SJCRH30 (cell line): ENCODE data around the gene TCEAL4. TPM values are rescaled to one million over a fixed set of nuclear protein-coding genes. Genes with fewer than 3 reads are reported as not detected.
A peak's percentile ranks its signal among the peaks of the same experiment; 100 is the strongest.
"Not testable (repeated sequence)": the region's sequence is repeated elsewhere in the genome, so short reads cannot be mapped to it uniquely, and the experiment has no call there.

Experiments
- DNase-seq, 2 experiments: peaks; one replicate each; pipeline ENCODE4 v3.0.0-alpha.2; 2015 to 2020
- H3K27ac ChIP-seq: fragments of 250-450 bp; sonication (Bioruptor Pico); 2 replicates; pipeline ENCODE4 v1.5.1; 2020; ENCODE audit warnings: mild to moderate bottlenecking, moderate library complexity
- H3K27me3 ChIP-seq: fragments of 250-450 bp; sonication (Bioruptor Pico); 2 replicates; pipeline ENCODE4 v1.5.1; 2020; ENCODE audit warnings: mild to moderate bottlenecking, moderate library complexity
- H3K36me3 ChIP-seq: fragments of 250-450 bp; sonication (Bioruptor Pico); 2 replicates; pipeline ENCODE4 v1.5.1; 2020; ENCODE audit warnings: mild to moderate bottlenecking, moderate library complexity
- H3K4me1 ChIP-seq: fragments of 250-450 bp; sonication (Bioruptor Pico); 2 replicates; pipeline ENCODE4 v1.5.1; 2020; ENCODE audit warnings: mild to moderate bottlenecking, moderate library complexity
- H3K4me3 ChIP-seq: fragments of 250-450 bp; sonication (Bioruptor Pico); 2 replicates; pipeline ENCODE4 v1.5.1; 2020; ENCODE audit warnings: mild to moderate bottlenecking, moderate library complexity
- H3K9me3 ChIP-seq: fragments of 250-450 bp; sonication (Bioruptor Pico); replicated peaks from 2 replicates; pipeline ENCODE4 v1.5.1; 2020; ENCODE audit warnings: mild to moderate bottlenecking, moderate library complexity
- total RNA-seq: library from RNA; depleted of rRNA; stranded (reverse); fragments of >200 nt; shearing (Covaris generic); gene quantifications from 2 replicates; pipeline ENCODE4 v1.2.3, GENCODE V29; 2014

TCEAL4 gene
- total RNA-seq, 1 experiment from 2014 or later, result 112 TPM

- H3K4me3 ChIP-seq, result no peak overlapping the region
- H3K27me3 ChIP-seq, result no peaks in the 10 kb centered on the region
- no peaks in the 10 kb centered on the region for H3K9me3 ChIP-seq
- no peaks in the 10 kb centered on the region for H3K36me3 ChIP-seq
- no peak overlapping the region for H3K27ac ChIP-seq
- DNase-seq, result no peak
- H3K4me1 ChIP-seq, result no peaks in the 10 kb centered on the region; the same call in 1 of the 2 replicates
Measured at GRCh38 chrX:103565197-103565596, 20.1 kb upstream of the TCEAL4 start.

GRCh38 chrX:103565752-103566151 lies 19.6 kb upstream of the TCEAL4 start:
- H3K27me3 ChIP-seq, result no peaks in the 10 kb centered on the region
- H3K27ac ChIP-seq, result no peak overlapping the region
- no peaks in the 10 kb centered on the region for H3K36me3 ChIP-seq
- no peak overlapping the region for H3K4me3 ChIP-seq
- H3K4me1 ChIP-seq, result peaks cover under 1% of the 10 kb centered on the region
- H3K9me3 ChIP-seq, result no peaks in the 10 kb centered on the region
- peak in 1 of 2 experiments; percentile 45 for DNase-seq

GRCh38 chrX:103571121-103571520 lies 14.2 kb upstream of the TCEAL4 start:
- no peak overlapping the region for H3K4me3 ChIP-seq
- no peaks in the 10 kb centered on the region for H3K36me3 ChIP-seq
- peak in 1 of 2 experiments; percentile 45 for DNase-seq
- no peak overlapping the region for H3K27ac ChIP-seq
- H3K4me1 ChIP-seq, result peaks cover 26% of the 10 kb centered on the region
- H3K9me3 ChIP-seq, result no peaks in the 10 kb centered on the region
- no peaks in the 10 kb centered on the region for H3K27me3 ChIP-seq

GRCh38 chrX:103571726-103572125 lies 13.6 kb upstream of the TCEAL4 start:
- no peak overlapping the region for H3K4me3 ChIP-seq
- no peaks in the 10 kb centered on the region for H3K27me3 ChIP-seq
- no peaks in the 10 kb centered on the region for H3K9me3 ChIP-seq
- H3K27ac ChIP-seq, result peak overlapping the region; percentile 10; the same call in 1 of the 2 replicates
- H3K36me3 ChIP-seq, result no peaks in the 10 kb centered on the region
- peak in 1 of 2 experiments; percentile 73 for DNase-seq
- peaks cover 31% of the 10 kb centered on the region for H3K4me1 ChIP-seq

GRCh38 chrX:103573202-103573601 lies 12.1 kb upstream of the TCEAL4 start:
- DNase-seq, result peak; percentile 43 to 65
- Histone ChIP-seq H3K9me3 (no peaks in the 10 kb centered on the region), H3K4me1 (peaks cover 36% of the 10 kb centered on the region), H3K36me3 (no peaks in the 10 kb centered on the region), H3K27ac (no peak overlapping the region), H3K4me3 (no peak overlapping the region), H3K27me3 (no peaks in the 10 kb centered on the region)

GRCh38 chrX:103584596-103584995 lies 719 bp upstream of the TCEAL4 start:
- DNase-seq, result peak; percentile 19 to 66
- Histone ChIP-seq H3K4me3 (peak overlapping the region; percentile 75), H3K27ac (no peak overlapping the region), H3K27me3 (no peaks in the 10 kb centered on the region), H3K9me3 (no peaks in the 10 kb centered on the region), H3K4me1 (0 out of 2 replicates have a peak, but pooled peaks cover 3% of the 10 kb centered on the region), H3K36me3 (peaks cover 14% of the 10 kb centered on the region)

- peak overlapping the region; percentile 64; the same call in 1 of the 2 replicates for H3K27ac ChIP-seq
- peak overlapping the region; percentile 75 for H3K4me3 ChIP-seq
- H3K36me3 ChIP-seq, result peaks cover 14% of the 10 kb centered on the region
- H3K9me3 ChIP-seq, result no peaks in the 10 kb centered on the region
- no peak for DNase-seq
- H3K4me1 ChIP-seq, result 0 out of 2 replicates have a peak, but pooled peaks cover 3% of the 10 kb centered on the region
- no peaks in the 10 kb centered on the region for H3K27me3 ChIP-seq
Measured at GRCh38 chrX:103586314-103586646, 965 bp downstream of the TCEAL4 start.

- Histone ChIP-seq H3K36me3 (peaks cover 16% of the 10 kb centered on the region), H3K4me3 (peak overlapping the region; percentile 75), H3K27ac (no peak overlapping the region), H3K9me3 (no peaks in the 10 kb centered on the region), H3K27me3 (no peaks in the 10 kb centered on the region), H3K4me1 (0 out of 2 replicates have a peak, but pooled peaks cover 3% of the 10 kb centered on the region)
- no peak for DNase-seq
Measured at GRCh38 chrX:103586659-103587058, 1.3 kb downstream of the TCEAL4 start.

GRCh38 chrX:103592295-103592694 lies 7.0 kb downstream of the TCEAL4 start:
- not testable (repeated sequence) for H3K4me3 ChIP-seq, H3K9me3 ChIP-seq, H3K27ac ChIP-seq, H3K4me1 ChIP-seq, H3K27me3 ChIP-seq, DNase-seq
- peaks cover 37% of the 10 kb centered on the region for H3K36me3 ChIP-seq

GRCh38 chrX:103595202-103595601 lies 9.9 kb downstream of the TCEAL4 start:
- H3K36me3 ChIP-seq, result peaks cover 31% of the 10 kb centered on the region
- not testable (repeated sequence) for DNase-seq, H3K9me3 ChIP-seq, H3K27me3 ChIP-seq, H3K4me1 ChIP-seq, H3K27ac ChIP-seq, H3K4me3 ChIP-seq

GRCh38 chrX:103607364-103608305 lies 22.3 kb downstream of the TCEAL4 start, which contains the start of gene TCEAL3:
Gene TCEAL3 (plus strand): TSS chrX:103607963. CDS start chrX:103609065, 1,102 bp downstream.
- Histone ChIP-seq H3K27me3 (no peaks in the 10 kb centered on the region), H3K9me3 (no peaks in the 10 kb centered on the region), H3K27ac (peak within 1 kb of the TSS; percentile 77), H3K4me1 (no peaks in the 10 kb centered on the region), H3K4me3 (peak within 1 kb of the TSS; percentile 94), H3K36me3 (peaks cover 4% of the 10 kb centered on the region; the same call in 1 of the 2 replicates)
- peak; percentile 73 to 74 for DNase-seq

GRCh38 chrX:103608306-103608963 lies 23.1 kb downstream of the TCEAL4 start:
- Histone ChIP-seq H3K36me3 (0 out of 2 replicates have a peak, but pooled peaks cover 4% of the 10 kb centered on the region), H3K4me1 (no peaks in the 10 kb centered on the region), H3K27me3 (no peaks in the 10 kb centered on the region), H3K9me3 (no peaks in the 10 kb centered on the region), H3K4me3 (peak overlapping the region; percentile 94), H3K27ac (peak overlapping the region; percentile 77)
- DNase-seq, result peak in 1 of 2 experiments; percentile 11

- Histone ChIP-seq H3K4me3 (no peak overlapping the region), H3K27me3 (no peaks in the 10 kb centered on the region)
- DNase-seq, result no peak
Measured at GRCh38 chrX:103610282-103610681, 25.0 kb downstream of the TCEAL4 start.

GRCh38 chrX:103613362-103613890 lies 28.1 kb downstream of the TCEAL4 start:
- DNase-seq, result no peak
- no peak overlapping the region for H3K4me3 ChIP-seq
- 0 out of 2 replicates have a peak, but pooled peaks cover 4% of the 10 kb centered on the region for H3K36me3 ChIP-seq

More at GRCh38 chrX:103610282-103610681, 25.0 kb downstream of the TCEAL4 start:
- no peaks in the 10 kb centered on the region for H3K9me3 ChIP-seq
- H3K4me1 ChIP-seq, result no peaks in the 10 kb centered on the region
- H3K36me3 ChIP-seq, result 0 out of 2 replicates have a peak, but pooled peaks cover 4% of the 10 kb centered on the region
- no peak overlapping the region for H3K27ac ChIP-seq

More at GRCh38 chrX:103613362-103613890, 28.1 kb downstream of the TCEAL4 start:
- peaks cover 10% of the 10 kb centered on the region for H3K4me1 ChIP-seq
- no peaks in the 10 kb centered on the region for H3K9me3 ChIP-seq
- H3K27me3 ChIP-seq, result no peaks in the 10 kb centered on the region
- H3K27ac ChIP-seq, result no peak overlapping the region
